HG02798 (cell line): Measurements from ENCODE around the gene RNF148.
"Not testable (repeated sequence)": the region's sequence is repeated elsewhere in the genome, so short reads cannot be mapped to it uniquely, and the experiment has no call there.

Experiments
- ATAC-seq: cut with Tn5 transposase; IDR thresholded peaks from one replicate; pipeline ENCODE4 v1.9.1; 2021; ENCODE audit warnings: mild to moderate bottlenecking; ENCODE audit not compliant: unreplicated experiment, poor library complexity

The RNF148 gene

GRCh38 chr7:122692769-122693309 is 9.9 kb downstream of the RNF148 start:
- ATAC-seq: no peak

- ATAC-seq: no peak
Measured at GRCh38 chr7:122691569-122692235, 11.0 kb downstream of the RNF148 start.

GRCh38 chr7:122689346-122690109 is 13.2 kb downstream of the RNF148 start:
- no peak for ATAC-seq

- no peak for ATAC-seq
Measured at GRCh38 chr7:122688400-122688998, 14.2 kb downstream of the RNF148 start.

GRCh38 chr7:122686360-122686878 is 16.3 kb downstream of the RNF148 start:
- no peak for ATAC-seq

GRCh38 chr7:122684504-122684903 is 18.2 kb downstream of the RNF148 start:
- ATAC-seq: no peak

- ATAC-seq: no peak
Measured at GRCh38 chr7:122682815-122683550, 19.7 kb downstream of the RNF148 start.

GRCh38 chr7:122681186-122681585 is 21.5 kb downstream of the RNF148 start:
- ATAC-seq: not testable (repeated sequence)

- ATAC-seq: no peak
Measured at GRCh38 chr7:122679813-122680212, 22.9 kb downstream of the RNF148 start.

- not testable (repeated sequence) for ATAC-seq
Measured at GRCh38 chr7:122679269-122679709, 23.4 kb downstream of the RNF148 start.

- no peak for ATAC-seq
Measured at GRCh38 chr7:122677149-122677548, 25.6 kb downstream of the RNF148 start.

- ATAC-seq: no peak
Measured at GRCh38 chr7:122676466-122676865, 26.3 kb downstream of the RNF148 start.

- no peak for ATAC-seq
Measured at GRCh38 chr7:122675621-122676020, 27.1 kb downstream of the RNF148 start.

GRCh38 chr7:122675011-122675410 is 27.7 kb downstream of the RNF148 start:
- ATAC-seq: no peak

GRCh38 chr7:122674502-122674901 is 28.2 kb downstream of the RNF148 start:
- ATAC-seq: no peak

- ATAC-seq: no peak
Measured at GRCh38 chr7:122673951-122674350, 28.8 kb downstream of the RNF148 start.

GRCh38 chr7:122672536-122672935 is 30.2 kb downstream of the RNF148 start:
- no peak for ATAC-seq

- no peak for ATAC-seq
Measured at GRCh38 chr7:122663733-122664132, 39.0 kb downstream of the RNF148 start.

- no peak for ATAC-seq
Measured at GRCh38 chr7:122658856-122659255, 43.9 kb downstream of the RNF148 start.

- ATAC-seq: no peak
Measured at GRCh38 chr7:122653685-122654084, 49.0 kb downstream of the RNF148 start.
